IPS-15b (cell line): ENCODE results near the gene PROM1.

Source experiments
- H3K27me3 ChIP-seq: one replicate; pipeline ENCODE4 v1.6.1; 2013; ENCODE audit warnings: low read length; ENCODE audit not compliant: control insufficient read depth, insufficient read depth
- H3K36me3 ChIP-seq: one replicate; pipeline ENCODE4 v1.6.1; 2013; ENCODE audit warnings: low read length; ENCODE audit not compliant: control insufficient read depth, insufficient read depth
- H3K4me1 ChIP-seq: one replicate; pipeline ENCODE4 v1.6.1; 2013; ENCODE audit warnings: mild to moderate bottlenecking, low read length; ENCODE audit not compliant: control insufficient read depth, insufficient read depth
- H3K4me3 ChIP-seq: one replicate; pipeline ENCODE4 v1.5.1; 2013; ENCODE audit warnings: low read depth, low read length
- H3K9ac ChIP-seq: one replicate; pipeline ENCODE4 v1.6.1; 2013; ENCODE audit warnings: low read depth, mild to moderate bottlenecking, low read length
- H3K9me3 ChIP-seq: one replicate; pipeline ENCODE4 v1.6.1; 2013; ENCODE audit warnings: mild to moderate bottlenecking, low read length; ENCODE audit not compliant: control insufficient read depth, insufficient read depth

PROM1 gene

DNA sequence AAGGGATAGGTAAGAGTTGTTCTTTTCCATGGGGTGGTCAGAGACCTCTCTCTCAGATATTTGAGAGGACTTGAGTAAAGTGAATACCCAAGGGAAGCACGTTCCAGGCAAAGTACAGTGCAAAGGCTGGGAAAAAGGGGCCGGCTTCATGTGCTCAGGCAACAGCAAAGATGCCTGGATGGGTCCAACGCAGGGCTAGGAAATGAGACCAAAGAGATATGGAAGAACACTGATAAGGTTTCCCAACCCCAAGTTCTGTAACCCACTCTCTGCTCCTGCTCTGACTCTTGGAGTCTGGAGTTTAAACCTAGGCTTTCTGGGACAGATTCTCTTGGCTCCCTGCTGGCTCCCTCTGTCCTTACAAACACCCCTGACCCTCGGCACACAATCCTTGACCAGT, 36.2 kb upstream of the PROM1 start:
- H3K4me3 ChIP-seq, result no peak overlapping the region
- H3K9me3 ChIP-seq, result no peaks in the 10 kb centered on the region
- H3K4me1 ChIP-seq, result no peaks in the 10 kb centered on the region
- H3K9ac ChIP-seq, result no peak overlapping the region
- no peaks in the 10 kb centered on the region for H3K27me3 ChIP-seq
- H3K36me3 ChIP-seq, result no peaks in the 10 kb centered on the region

- Histone ChIP-seq H3K36me3 (no peaks in the 10 kb centered on the region), H3K4me1 (no peaks in the 10 kb centered on the region), H3K4me3 (no peak overlapping the region), H3K9ac (no peak overlapping the region), H3K27me3 (no peaks in the 10 kb centered on the region), H3K9me3 (no peaks in the 10 kb centered on the region)
Measured at GRCh38 chr4:16118090-16118489, 34.3 kb upstream of the PROM1 start.

- Histone ChIP-seq H3K36me3 (no peaks in the 10 kb centered on the region), H3K4me1 (no peaks in the 10 kb centered on the region), H3K27me3 (no peaks in the 10 kb centered on the region), H3K9ac (no peak overlapping the region), H3K9me3 (no peaks in the 10 kb centered on the region), H3K4me3 (no peak overlapping the region)
Measured at GRCh38 chr4:16117164-16117563, 33.3 kb upstream of the PROM1 start.

DNA sequence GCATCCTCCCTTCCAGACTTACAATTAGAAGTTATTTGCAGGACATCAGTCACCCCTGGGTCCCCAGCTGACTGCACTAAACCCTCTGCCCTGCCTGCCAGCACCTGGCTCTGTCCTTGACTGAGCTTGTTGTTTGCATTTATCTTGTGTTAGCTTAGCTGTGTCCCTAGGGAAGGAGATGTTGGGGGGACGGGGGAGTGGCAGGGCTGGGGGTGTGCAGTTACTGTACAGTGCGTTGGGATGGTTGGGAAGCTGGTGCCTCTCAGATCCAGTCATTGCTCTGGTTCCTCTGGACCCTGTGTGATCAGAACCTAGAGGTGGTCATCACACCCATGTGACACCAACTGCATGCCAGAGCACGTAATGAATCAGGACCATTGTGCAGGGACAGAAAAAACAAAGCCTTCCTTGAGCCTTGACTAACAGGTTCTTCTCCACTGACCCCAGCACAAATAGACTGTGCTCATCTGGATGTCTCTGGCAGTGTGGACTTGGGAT, 32.7 kb upstream of the PROM1 start:
- H3K4me3 ChIP-seq, result no peak overlapping the region
- H3K27me3 ChIP-seq, result peaks cover 2% of the 10 kb centered on the region
- H3K9me3 ChIP-seq, result no peaks in the 10 kb centered on the region
- H3K9ac ChIP-seq, result no peak overlapping the region
- no peaks in the 10 kb centered on the region for H3K36me3 ChIP-seq
- H3K4me1 ChIP-seq, result no peaks in the 10 kb centered on the region

DNA sequence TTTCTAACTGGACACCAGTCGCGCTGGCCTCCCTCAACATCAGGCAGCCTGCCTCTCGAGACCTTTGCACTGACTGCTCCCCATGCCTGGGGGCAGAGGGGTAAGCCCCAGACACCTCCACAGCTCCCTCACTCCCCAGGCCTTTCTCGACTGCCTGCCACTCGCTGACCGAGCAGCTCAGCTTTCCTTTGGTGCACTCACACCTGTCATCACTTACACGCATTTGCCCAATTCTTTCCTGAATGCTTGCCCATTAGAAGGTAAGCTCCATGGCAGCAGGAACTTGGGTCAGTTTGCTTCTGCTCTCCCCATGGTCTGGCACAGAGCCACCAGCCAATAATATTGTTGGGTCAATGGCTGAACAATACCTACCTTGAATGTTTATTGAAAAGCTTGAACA, 32.2 kb upstream of the PROM1 start:
- Histone ChIP-seq H3K4me1 (no peaks in the 10 kb centered on the region), H3K36me3 (no peaks in the 10 kb centered on the region), H3K9ac (no peak overlapping the region), H3K27me3 (peaks cover 2% of the 10 kb centered on the region), H3K4me3 (no peak overlapping the region), H3K9me3 (no peaks in the 10 kb centered on the region)

DNA sequence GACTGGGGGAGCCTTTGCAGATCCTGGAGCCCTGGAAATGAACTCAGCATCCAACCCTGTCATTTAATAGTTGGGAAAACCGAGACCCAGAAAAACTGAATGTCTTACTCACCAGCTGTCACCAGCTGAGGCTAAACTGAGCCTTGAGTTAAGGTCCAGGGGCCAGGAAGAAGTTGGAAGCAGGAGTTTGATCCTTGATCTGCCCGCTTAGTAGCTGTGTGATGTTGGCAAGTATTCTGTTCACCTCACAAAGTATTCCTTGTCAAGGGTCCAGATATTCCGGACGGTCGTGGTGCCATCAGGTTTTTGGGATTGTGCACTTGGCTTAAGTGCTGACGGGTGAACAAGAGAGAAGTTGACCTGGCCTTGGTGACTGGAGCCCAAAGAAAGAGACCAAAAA, 30.7 kb upstream of the PROM1 start:
- Histone ChIP-seq H3K9ac (no peak overlapping the region), H3K27me3 (peaks cover 2% of the 10 kb centered on the region), H3K36me3 (no peaks in the 10 kb centered on the region), H3K4me3 (no peak overlapping the region), H3K9me3 (no peaks in the 10 kb centered on the region), H3K4me1 (no peaks in the 10 kb centered on the region)

DNA sequence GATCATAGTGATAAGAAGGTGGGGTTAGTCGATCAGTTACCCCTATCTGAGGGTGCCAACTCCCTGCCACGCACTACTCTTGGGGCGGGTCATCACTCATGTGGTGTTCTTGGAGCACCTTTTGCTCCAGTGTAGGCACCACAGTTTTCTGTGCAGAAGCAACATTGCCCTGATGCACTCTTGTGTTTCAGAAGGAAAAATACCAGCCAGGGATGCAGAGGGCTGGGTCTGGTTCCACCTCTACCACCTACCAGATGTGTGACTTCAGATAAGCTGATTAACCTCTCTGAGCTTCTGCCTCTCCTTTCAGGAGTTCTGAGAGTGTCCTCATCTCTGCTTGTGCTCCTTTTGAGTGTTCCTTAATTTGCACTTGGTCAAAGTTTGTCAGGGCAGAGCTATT, 29.9 kb upstream of the PROM1 start:
- Histone ChIP-seq H3K36me3 (no peaks in the 10 kb centered on the region), H3K9ac (no peak overlapping the region), H3K9me3 (no peaks in the 10 kb centered on the region), H3K27me3 (peaks cover 2% of the 10 kb centered on the region), H3K4me3 (no peak overlapping the region), H3K4me1 (no peaks in the 10 kb centered on the region)

GRCh38 chr4:16111533-16111932, 27.7 kb upstream of the PROM1 start:
- H3K36me3 ChIP-seq, result no peaks in the 10 kb centered on the region
- no peaks in the 10 kb centered on the region for H3K4me1 ChIP-seq
- peaks cover 2% of the 10 kb centered on the region for H3K27me3 ChIP-seq
- no peaks in the 10 kb centered on the region for H3K9me3 ChIP-seq
- H3K4me3 ChIP-seq, result no peak overlapping the region
- H3K9ac ChIP-seq, result no peak overlapping the region

- no peaks in the 10 kb centered on the region for H3K9me3 ChIP-seq
- H3K9ac ChIP-seq, result no peak overlapping the region
- no peaks in the 10 kb centered on the region for H3K4me1 ChIP-seq
- H3K4me3 ChIP-seq, result no peak overlapping the region
- H3K36me3 ChIP-seq, result no peaks in the 10 kb centered on the region
- peaks cover 2% of the 10 kb centered on the region for H3K27me3 ChIP-seq
Measured at GRCh38 chr4:16110661-16111290, 27.0 kb upstream of the PROM1 start.

GRCh38 chr4:16110199-16110598, 26.4 kb upstream of the PROM1 start:
- Histone ChIP-seq H3K4me3 (no peak overlapping the region), H3K9ac (no peak overlapping the region), H3K36me3 (no peaks in the 10 kb centered on the region), H3K4me1 (no peaks in the 10 kb centered on the region), H3K27me3 (peaks cover 2% of the 10 kb centered on the region), H3K9me3 (no peaks in the 10 kb centered on the region)

DNA sequence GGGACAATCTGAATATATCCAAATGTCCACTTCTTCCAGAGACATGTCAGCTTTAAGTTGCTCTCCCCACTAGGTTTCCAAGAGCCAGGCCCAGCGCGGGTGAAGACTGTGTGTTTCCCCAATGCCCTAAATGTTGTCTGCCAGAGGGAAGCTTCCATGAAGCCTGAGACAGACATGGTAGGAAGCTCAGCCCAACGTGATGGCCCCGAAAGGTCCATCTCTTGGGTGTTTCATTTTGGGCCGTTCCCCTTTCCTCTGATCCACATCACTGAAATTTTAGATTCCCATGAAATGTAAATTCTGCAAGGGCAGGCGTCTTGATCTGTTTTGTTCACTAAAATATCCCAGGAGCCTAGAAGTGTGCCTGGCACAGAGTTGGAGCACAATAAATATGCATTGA, 25.4 kb upstream of the PROM1 start:
- Histone ChIP-seq H3K27me3 (peaks cover 2% of the 10 kb centered on the region), H3K4me3 (no peak overlapping the region)

GRCh38 chr4:16106956-16107355, 23.1 kb upstream of the PROM1 start:
- no peak overlapping the region for H3K4me3 ChIP-seq
- H3K36me3 ChIP-seq, result no peaks in the 10 kb centered on the region
- H3K27me3 ChIP-seq, result peaks cover 2% of the 10 kb centered on the region
- no peaks in the 10 kb centered on the region for H3K4me1 ChIP-seq
- no peaks in the 10 kb centered on the region for H3K9me3 ChIP-seq
- no peak overlapping the region for H3K9ac ChIP-seq

More for the DNA sequence above, 25.4 kb upstream of the PROM1 start:
- Histone ChIP-seq H3K9ac (no peak overlapping the region), H3K9me3 (no peaks in the 10 kb centered on the region), H3K4me1 (no peaks in the 10 kb centered on the region), H3K36me3 (no peaks in the 10 kb centered on the region)
